ENCODE results near the gene ERG.

DNA sequence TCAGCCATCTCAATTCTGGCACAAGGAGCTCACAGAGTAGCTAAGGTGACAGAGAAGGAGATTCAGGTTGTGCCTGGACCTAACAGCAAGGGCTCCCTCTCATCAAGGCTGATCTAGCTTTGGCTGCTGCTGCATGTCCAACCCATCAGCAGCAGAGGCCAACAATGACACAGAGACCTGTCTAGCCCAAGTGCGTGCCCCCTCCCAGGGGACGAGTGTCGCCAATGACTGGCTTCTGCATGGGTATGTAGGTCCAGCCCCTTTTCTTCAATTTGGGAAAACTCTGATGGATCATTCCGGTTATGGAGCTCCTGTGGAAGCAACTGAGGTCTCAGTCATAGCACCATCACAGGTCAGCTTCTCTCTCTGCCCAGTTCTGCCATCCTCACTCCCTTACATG is 158.1 kb downstream of the ERG start:
- TF ChIP-seq TAF1 (IDR thresholded peaks at IDR 0.05; ENCODE audit: borderline replicate concordance, insufficient read depth, low read length) (no peak), POLR2AphosphoS5 (IDR thresholded peaks at IDR 0.05; ENCODE audit: low read depth, low read length) (no peak), SIN3A (IDR thresholded peaks at IDR 0.05; ENCODE audit: borderline replicate concordance, insufficient read depth, low read length) (no peak), FOXP2 (optimal IDR thresholded peaks at IDR 0.05; ENCODE audit: borderline replicate concordance, extremely low read depth, extremely low read length, insufficient read depth) (no peak)
- TF ChIP-seq, protein P1, sequence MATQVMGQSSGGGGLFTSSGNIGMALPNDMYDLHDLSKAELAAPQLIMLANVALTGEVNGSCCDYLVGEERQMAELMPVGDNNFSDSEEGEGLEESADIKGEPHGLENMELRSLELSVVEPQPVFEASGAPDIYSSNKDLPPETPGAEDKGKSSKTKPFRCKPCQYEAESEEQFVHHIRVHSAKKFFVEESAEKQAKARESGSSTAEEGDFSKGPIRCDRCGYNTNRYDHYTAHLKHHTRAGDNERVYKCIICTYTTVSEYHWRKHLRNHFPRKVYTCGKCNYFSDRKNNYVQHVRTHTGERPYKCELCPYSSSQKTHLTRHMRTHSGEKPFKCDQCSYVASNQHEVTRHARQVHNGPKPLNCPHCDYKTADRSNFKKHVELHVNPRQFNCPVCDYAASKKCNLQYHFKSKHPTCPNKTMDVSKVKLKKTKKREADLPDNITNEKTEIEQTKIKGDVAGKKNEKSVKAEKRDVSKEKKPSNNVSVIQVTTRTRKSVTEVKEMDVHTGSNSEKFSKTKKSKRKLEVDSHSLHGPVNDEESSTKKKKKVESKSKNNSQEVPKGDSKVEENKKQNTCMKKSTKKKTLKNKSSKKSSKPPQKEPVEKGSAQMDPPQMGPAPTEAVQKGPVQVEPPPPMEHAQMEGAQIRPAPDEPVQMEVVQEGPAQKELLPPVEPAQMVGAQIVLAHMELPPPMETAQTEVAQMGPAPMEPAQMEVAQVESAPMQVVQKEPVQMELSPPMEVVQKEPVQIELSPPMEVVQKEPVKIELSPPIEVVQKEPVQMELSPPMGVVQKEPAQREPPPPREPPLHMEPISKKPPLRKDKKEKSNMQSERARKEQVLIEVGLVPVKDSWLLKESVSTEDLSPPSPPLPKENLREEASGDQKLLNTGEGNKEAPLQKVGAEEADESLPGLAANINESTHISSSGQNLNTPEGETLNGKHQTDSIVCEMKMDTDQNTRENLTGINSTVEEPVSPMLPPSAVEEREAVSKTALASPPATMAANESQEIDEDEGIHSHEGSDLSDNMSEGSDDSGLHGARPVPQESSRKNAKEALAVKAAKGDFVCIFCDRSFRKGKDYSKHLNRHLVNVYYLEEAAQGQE (IDR thresholded peaks at IDR 0.05; ENCODE audit: insufficient read depth in 1 of 2, low read depth in 2 of 2, low read length in 2 of 2) = no peak
